Uterus (tissue), 2 donors: Measurements from ENCODE around the gene NME1.
"Not testable (repeated sequence)": the region's sequence is repeated elsewhere in the genome, so short reads cannot be mapped to it uniquely, and the experiment has no call there.

Experiments
- POLR2A ChIP-seq, 2 donors: fragments of 450-650 bp; IDR thresholded peaks; one replicate each; pipeline ENCODE4 v1.6.1; 2016; ENCODE audit warnings: antibody characterized with exemption in 2 of 2, mild to moderate bottlenecking in 1 of 2, moderate library complexity in 1 of 2
- TF ChIP-seq, protein P1 (sequence below), 4 experiments: fragments of 200-600 bp in 2 of 4; fragments of 450-650 bp in 2 of 4; sonication (generic) in 2 of 4; IDR thresholded peaks; one replicate each; pipeline ENCODE4 v1.5.1; 2016 to 2019; ENCODE audit warnings: antibody characterized with exemption in 4 of 4, mild to moderate bottlenecking in 2 of 4, moderate library complexity in 1 of 4

- TF ChIP-seq POLR2A (IDR thresholded peaks at IDR 0.05) = not testable (repeated sequence)
- TF ChIP-seq, protein P1, sequence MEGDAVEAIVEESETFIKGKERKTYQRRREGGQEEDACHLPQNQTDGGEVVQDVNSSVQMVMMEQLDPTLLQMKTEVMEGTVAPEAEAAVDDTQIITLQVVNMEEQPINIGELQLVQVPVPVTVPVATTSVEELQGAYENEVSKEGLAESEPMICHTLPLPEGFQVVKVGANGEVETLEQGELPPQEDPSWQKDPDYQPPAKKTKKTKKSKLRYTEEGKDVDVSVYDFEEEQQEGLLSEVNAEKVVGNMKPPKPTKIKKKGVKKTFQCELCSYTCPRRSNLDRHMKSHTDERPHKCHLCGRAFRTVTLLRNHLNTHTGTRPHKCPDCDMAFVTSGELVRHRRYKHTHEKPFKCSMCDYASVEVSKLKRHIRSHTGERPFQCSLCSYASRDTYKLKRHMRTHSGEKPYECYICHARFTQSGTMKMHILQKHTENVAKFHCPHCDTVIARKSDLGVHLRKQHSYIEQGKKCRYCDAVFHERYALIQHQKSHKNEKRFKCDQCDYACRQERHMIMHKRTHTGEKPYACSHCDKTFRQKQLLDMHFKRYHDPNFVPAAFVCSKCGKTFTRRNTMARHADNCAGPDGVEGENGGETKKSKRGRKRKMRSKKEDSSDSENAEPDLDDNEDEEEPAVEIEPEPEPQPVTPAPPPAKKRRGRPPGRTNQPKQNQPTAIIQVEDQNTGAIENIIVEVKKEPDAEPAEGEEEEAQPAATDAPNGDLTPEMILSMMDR (IDR thresholded peaks at IDR 0.05) = not testable (repeated sequence)
Measured at GRCh38 chr17:51122473-51123115, 30.8 kb upstream of the NME1 start.
